ENCODE results near the gene SNRPB.

SNRPB gene

DNA sequence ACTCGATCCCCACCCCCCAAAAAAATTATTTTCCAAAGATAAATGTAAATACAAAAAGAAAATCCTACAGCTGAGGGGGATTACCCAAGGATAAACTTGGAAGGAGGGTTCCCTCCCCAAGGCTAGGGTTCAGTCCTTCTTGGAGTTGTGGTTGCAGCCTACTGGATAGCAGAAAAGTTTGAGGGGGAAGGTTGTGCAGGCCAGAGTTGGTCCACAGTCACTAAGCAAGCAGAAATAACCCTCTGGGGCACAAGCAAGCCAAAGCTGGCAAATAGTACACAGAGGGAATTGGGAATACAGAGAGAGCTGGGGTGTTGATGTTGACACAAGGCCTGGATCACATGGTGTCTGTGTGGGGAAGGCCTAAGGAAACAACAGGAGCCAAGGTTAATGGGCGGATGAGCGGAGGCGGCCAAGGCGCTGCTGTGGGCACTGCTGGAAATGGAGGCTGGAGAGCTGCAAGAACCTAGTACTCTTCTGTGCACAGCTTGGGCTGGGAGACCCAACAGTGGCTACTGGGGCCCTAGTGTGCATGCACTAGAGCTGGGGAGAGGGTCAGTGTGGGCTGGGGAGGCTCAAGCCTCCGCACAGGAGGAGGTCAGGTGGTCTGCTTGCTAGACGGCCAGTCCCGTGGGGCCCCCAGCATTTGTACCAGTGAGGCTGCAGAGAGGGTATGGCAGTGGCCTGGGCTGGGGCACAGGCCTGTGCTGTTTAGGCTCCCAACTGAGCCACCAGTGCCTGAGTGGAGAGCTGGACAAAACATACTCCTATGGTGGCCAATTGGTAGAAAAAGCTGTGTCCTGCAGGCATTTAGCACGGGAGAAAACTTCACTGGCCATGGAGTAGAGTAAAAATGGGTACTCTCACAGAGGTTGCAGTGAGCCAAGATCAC is 5.5 kb upstream of the SNRPB start:
- no peak for DNase-seq (ENCODE audit: low read depth in 2 of 2)

GRCh38 chr20:2473516-2473915 is 2.9 kb upstream of the SNRPB start:
- DNase-seq (ENCODE audit: low read depth in 2 of 2), result peak; percentile 57 to 68

- DNase-seq (ENCODE audit: low read depth in 2 of 2), result no peak
Measured at GRCh38 chr20:2469991-2470422, 582 bp downstream of the SNRPB start.

DNA sequence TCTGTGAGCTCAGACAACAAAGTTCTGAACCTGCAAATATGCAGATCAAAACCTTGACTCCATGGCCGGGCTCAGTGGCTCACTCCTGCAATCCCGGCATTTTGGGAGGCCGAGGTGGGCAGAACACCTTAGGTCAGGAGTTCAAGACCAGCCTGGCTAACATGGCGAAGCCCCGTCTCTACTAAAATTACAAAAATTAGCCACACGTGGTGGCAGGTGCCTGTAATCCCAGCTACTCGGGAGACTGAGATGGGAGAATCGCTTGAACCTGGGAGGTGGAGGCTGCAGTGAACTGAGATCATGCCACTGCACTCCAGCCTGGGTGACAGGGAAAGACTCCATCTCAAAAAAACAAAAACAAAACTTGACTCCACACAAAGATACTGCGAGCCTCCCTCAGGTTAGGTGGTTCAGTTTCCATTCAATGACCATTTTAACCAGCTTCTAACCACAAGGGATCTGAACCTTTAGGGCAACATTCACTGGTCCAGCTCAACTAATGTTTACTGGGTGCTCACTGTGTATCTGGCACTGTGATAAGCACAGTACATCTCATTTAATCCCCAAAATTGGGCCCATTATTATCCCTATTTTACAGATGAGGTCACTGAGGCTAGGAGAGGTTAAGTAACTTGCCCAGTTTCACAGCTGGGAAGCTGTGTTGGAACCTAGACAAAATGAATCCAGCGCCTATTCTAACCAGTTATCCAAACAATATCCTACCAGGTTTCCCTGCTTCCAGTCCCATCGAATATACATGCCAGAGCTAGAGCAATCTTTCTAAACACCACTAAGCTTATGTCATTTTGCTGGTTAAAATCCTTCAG is 1.8 kb downstream of the SNRPB start:
- DNase-seq (ENCODE audit: low read depth in 2 of 2), result no peak

GRCh38 chr20:2467412-2467811 is 3.2 kb downstream of the SNRPB start:
- no peak for DNase-seq (ENCODE audit: low read depth in 2 of 2)

DNA sequence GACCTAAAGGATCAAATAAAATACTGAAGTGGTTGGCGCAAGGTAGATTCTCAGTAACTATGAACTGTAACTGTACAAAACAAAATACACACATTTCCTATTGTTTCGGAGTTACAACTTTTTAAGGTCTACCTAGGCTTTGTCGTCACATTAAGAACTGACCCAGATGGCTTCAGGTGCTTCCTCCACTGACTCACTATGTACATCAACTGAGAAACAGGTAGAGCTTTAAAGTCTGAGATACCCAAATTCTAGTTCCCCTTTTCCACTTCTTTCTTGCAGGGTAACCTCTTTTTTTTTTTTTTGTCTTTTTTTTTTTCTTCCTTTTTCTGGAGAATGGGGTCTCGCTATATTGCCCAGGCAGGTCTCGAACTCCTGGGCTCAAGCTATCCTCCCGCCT is 5.5 kb downstream of the SNRPB start:
- DNase-seq (ENCODE audit: low read depth in 2 of 2), result no peak

GRCh38 chr20:2463616-2464365 is 6.8 kb downstream of the SNRPB start:
- no peak for DNase-seq (ENCODE audit: low read depth in 2 of 2)

GRCh38 chr20:2462484-2462883 is 8.1 kb downstream of the SNRPB start:
- no peak for DNase-seq (ENCODE audit: low read depth in 2 of 2)

DNA sequence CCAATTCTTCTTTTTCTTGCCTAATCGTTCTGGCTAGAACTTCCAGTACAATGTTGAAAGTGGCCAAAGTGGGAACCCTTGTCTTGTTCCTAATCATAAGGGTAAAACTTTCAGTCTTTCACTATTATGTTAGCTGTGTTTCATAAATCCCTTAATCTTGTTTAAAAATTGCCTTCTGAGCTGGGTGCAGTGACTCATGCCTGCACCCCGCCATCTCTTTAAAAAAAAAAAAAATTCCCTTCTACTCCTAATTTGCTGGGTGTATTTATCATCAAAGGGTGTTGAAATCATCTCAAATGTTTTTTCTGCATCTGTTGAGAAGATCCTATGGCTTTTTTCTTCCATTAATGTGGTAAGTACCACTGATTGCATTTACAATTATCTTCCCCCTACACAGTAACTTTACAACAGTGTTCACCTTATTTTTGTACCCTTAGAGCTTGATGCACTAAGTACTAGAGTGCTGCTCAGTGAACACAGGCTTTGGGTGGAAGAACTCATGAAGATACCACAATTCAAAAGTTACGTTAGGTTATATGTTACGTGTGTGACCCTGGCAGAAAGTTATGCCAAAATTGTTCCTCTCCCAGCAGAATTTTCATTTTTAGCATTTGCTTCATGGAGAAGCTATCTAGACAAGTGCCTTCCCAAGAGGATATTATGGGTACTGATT is 9.7 kb downstream of the SNRPB start:
- no peak for DNase-seq (ENCODE audit: low read depth in 2 of 2)

GRCh38 chr20:2459981-2460751 is 10.4 kb downstream of the SNRPB start:
- no peak for DNase-seq (ENCODE audit: low read depth in 2 of 2)

GRCh38 chr20:2458919-2459499 is 11.6 kb downstream of the SNRPB start:
- DNase-seq (ENCODE audit: low read depth in 2 of 2), result no peak

GRCh38 chr20:2455771-2456497 is 14.7 kb downstream of the SNRPB start:
- DNase-seq (ENCODE audit: low read depth in 2 of 2), result no peak

DNA sequence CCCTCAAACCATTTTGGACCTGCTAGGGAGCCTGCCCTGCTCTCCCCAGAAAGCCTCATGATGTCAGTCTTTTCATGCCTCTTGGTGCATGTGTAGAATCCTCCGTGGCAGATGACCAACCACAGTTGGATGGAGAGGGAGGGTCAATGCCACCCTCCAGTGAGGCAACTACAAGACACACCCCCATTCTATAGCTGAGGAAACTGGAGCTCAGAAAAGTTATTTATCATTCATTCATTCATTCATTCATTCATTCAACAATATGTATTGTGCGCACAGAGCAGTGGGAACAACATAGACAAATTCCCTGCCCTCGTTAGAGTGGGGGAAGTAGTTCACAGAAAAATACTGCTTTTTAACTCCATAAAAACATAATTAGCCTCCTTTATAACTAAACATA is 16.8 kb downstream of the SNRPB start:
- no peak for DNase-seq (ENCODE audit: low read depth in 2 of 2)

- peak in 1 of 2 experiments; percentile 31 for DNase-seq (ENCODE audit: low read depth in 2 of 2)
Measured at GRCh38 chr20:2451939-2452732, 18.5 kb downstream of the SNRPB start.

GRCh38 chr20:2451422-2451821 is 19.2 kb downstream of the SNRPB start:
- DNase-seq (ENCODE audit: low read depth in 2 of 2), result no peak

DNA sequence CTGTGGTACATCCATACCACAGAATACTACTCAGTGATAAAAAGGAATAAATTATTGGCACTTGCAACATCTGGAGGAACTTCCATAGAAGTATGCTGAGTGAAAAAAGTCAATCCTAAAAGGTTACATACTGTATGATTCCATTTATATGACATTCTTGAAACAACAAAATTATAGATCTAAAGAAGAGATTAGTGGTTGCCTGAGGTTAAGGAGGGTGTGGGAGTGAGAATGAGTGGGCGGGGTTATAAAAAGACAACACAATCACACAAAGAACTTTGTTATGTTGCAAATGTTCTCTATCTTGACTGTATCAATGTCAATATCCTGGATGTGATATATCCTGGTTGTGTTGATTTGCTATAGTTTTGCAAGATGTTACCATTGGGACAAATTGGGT is 21.2 kb downstream of the SNRPB start:
- no peak for DNase-seq (ENCODE audit: low read depth in 2 of 2)

DNA sequence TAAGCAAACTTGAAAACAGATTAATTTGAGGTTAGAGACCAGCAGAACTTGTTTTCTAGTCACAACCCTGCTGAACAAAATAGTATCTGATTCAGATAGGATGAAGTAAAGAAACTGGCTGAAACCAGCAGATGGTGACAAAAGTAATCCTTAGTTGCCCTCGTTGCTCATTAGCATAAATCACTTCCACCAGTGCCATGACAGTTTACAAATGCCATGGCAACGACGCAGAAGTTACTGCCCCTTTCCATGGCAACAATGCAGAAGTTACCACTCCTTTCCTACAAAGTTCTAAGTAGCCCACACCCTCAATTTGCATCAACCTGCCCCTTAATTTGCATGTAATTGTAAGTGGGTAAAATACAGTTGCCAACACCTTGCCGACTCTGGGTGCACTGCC is 23.7 kb downstream of the SNRPB start:
- DNase-seq (ENCODE audit: low read depth in 2 of 2), result no peak

GRCh38 chr20:2431185-2431584 is 39.4 kb downstream of the SNRPB start:
- DNase-seq (ENCODE audit: low read depth in 2 of 2), result no peak

DNA sequence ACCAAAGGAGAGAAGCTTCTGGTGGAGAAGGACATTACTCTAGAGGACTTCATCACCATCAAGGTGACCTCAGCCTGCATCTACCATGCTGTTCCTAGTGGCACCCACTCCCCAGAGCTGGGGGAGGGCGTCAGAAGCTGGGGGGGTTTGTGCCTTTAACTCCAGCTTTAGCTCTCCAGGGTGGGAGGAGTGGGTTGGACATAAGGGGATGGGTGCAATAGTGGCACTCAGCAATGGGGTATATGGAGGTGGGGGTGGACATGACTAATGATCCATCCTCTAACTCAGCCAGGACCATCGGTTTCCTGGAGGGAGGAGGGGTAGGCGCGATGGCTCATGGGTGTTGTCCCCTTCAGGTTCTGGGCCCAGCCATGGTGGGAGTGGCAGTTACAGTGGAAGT is 40.1 kb downstream of the SNRPB start:
- DNase-seq (ENCODE audit: low read depth in 2 of 2), result no peak
